Stimulated activated CD8-positive, alpha-beta memory T cell treated with anti-CD3 and anti-CD28 coated beads, Interleukin-12 subunit alpha, Interleukin-12 subunit beta, amount 100 ng/mL, for 4 hours (primary cell): ENCODE measurements around the gene YWHAE.
"Not testable (repeated sequence)": the region's sequence is repeated elsewhere in the genome, so short reads cannot be mapped to it uniquely, and the experiment has no call there.

ENCODE experiments used
- DNase-seq: peaks from one replicate; pipeline ENCODE4 v3.0.0-alpha.2; 2020; ENCODE audit warnings: low read depth

The YWHAE gene

GRCh38 chr17:1373707-1374237 is 26.2 kb downstream of the YWHAE start:
- DNase-seq: no peak

DNA sequence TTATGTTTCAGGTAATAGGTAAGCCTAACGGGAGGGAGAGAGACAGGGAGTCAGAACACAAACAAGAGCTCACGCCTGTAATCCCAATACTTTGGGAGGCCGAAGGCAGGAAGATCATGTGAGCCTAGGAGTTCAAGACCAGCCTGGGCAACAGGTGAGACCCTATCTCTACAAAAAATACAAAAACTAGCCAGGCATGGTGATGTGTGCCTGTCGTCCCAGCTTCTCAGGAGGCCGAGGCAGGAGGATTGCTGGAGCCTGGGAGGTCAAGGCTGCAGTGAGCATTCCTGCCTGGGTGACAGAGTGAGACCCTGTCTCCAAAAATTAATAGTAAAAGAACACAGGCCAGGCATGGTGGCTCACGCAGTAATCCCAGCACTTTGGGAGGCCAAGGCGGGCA is 27.4 kb downstream of the YWHAE start:
- DNase-seq: no peak

- no peak for DNase-seq
Measured at GRCh38 chr17:1371893-1372590, 28.0 kb downstream of the YWHAE start.

- no peak for DNase-seq
Measured at GRCh38 chr17:1368588-1368987, 31.4 kb downstream of the YWHAE start.

GRCh38 chr17:1367351-1367745 is 32.7 kb downstream of the YWHAE start:
- DNase-seq: no peak

GRCh38 chr17:1366234-1366633 is 33.8 kb downstream of the YWHAE start:
- DNase-seq: no peak

DNA sequence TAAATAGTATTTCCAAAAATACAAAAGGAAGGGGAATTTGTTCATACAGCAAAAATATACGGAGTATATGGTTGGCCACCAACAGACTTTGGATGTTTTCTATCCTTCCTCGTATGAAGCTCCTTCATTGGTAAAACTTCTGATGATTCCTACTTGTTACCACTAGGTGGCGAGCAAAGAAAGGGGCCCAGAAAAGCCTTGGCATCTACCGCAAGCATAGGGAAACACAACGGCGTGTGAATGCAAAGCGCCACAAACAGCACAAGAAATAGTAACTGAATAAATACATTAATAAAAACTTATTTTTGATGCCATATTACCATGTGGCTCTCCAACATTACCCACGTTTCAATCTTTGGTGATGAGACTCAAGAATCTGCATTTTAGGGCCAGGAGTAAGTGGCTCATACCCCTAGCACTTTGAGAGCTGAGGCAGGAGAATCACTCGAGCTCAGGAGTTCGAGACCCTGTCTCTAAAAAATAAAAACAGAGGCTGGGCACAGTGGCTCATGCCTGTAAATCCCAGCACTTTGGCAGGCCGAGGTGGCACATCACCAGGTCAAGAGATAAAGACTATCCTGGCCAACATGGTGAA is 34.5 kb downstream of the YWHAE start:
- no peak for DNase-seq

GRCh38 chr17:1362964-1363363 is 37.1 kb downstream of the YWHAE start:
- no peak for DNase-seq

DNA sequence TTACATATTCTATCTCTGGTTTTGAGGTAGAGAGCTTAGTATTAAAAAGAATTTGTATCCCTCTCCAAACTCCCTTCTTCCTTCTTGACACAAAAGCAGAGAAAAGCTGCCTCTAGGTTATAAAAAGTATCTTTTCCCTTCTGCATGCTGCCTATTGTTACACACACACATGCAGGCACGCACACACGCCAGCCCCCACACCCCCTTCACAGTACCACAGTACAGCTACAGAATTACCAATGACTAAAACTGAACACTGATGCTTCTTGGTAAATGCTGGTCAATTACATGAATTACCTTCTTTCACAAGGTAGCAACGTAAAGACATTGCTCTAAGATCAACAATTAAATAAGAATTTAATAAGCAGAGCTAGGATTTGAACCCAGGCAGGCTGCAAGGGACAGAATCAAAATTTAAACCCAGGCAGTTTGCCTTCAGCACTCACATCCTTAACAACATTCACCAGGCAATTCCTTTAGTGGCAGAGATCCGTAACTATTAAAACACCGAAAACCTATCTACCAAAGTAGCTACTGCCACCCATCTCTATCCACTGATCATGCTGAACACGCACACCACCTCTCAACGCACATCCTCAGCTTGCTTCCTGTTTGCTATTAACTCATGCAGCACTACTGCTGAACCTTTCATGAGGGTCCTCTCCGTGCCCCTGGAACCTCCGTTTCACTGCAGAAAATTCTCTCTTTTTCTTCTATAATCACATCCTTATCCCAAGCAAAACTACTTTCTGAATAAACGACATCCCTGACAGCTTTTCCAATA is 37.8 kb downstream of the YWHAE start:
- no peak for DNase-seq

DNA sequence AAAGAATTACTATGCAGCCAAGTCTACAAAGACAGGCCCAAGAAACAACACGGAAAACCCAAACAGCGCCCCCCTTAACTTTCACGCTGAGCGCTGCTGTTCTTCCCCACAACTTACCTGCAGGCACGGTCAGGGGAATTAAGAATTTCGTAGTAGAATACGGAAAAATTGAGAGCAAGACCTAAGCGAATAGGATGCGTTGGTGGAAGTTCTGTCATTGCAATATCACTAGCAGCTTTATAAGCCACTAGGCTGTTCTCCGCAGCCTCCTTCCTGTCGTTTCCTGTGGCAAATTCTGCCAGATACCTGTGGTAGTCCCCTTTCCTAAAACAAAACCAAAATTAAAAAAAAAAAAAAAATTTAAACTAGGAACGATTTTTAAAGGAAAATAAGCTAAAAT is 39.0 kb downstream of the YWHAE start:
- no peak for DNase-seq

DNA sequence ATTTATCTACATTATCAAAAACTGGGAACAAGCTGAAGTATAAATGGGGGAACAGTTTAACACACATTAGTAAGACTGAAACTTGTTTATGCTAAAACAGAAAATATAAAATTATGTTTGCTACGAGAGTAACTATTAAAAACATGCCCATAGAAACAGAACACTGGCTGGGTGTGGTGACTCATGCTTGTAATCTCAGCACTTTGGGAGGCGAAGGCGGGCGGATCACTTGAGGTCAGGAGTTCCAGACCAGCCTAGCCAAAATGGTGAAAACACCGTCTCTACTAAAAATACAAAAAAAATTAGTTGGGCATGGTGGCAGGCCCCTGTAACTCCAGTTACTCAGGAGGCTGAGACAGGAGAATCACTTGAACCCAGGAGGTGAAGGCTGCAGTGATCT is 39.7 kb downstream of the YWHAE start:
- not testable (repeated sequence) for DNase-seq

DNA sequence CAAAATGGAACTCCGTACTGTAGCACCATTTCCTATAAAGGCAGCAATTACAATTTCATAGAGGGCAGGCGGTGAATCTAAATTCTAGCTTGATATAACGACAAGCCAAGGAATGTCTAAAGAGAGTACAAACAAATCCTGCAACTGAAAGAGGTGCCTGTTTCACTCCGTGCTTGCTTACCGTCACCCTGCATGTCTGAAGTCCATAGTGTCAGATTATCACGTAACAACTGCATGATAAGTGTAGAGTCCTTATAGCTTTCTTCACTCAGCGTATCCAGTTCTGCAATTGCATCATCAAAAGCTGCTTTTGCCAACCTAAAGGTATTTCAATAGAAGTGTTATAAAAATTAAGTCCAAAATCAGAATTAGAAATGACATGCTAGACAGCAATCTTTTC is 46.0 kb downstream of the YWHAE start:
- DNase-seq: no peak

DNA sequence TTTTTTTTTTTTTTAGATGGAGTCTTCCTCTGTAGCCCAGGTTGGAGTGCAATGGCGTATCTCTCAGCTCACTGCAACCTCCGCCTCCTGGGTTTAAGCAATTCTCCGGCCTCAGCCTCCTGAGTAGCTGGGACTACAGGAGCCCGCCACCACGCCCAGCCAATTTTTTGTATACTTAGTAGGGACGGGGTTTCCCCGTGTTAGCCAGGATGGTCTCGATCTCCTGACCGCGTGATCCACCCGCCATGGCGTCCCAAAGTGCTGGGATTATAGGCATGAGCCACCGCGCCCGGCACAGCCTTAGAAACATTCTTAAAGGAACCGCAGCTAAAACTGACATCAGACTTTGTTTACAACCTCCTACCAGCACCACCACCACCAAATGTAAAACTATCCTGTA is 47.5 kb downstream of the YWHAE start:
- not testable (repeated sequence) for DNase-seq

- DNase-seq: no peak
Measured at GRCh38 chr17:1351971-1352370, 48.1 kb downstream of the YWHAE start.

DNA sequence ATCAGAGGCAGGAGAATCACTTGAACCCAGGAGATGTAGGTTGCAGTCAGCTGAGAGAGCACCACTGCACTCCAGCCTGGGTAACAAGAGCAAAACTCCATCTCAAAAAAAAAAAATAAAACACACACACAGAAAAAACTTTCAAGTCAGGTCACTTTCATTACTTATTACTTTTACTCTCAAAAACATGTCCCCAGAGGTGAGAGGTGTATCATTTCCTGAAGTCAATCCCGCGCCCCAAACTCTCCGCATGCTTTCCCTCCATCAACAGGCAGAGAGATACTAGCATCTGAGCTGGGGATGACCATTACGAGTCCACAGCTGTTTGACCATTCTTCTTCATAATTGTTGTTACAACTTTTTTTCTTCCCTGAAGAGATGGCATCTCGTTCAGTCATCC is 48.7 kb downstream of the YWHAE start:
- no peak for DNase-seq

GRCh38 chr17:1347589-1348323 is 52.3 kb downstream of the YWHAE start:
- DNase-seq: no peak

DNA sequence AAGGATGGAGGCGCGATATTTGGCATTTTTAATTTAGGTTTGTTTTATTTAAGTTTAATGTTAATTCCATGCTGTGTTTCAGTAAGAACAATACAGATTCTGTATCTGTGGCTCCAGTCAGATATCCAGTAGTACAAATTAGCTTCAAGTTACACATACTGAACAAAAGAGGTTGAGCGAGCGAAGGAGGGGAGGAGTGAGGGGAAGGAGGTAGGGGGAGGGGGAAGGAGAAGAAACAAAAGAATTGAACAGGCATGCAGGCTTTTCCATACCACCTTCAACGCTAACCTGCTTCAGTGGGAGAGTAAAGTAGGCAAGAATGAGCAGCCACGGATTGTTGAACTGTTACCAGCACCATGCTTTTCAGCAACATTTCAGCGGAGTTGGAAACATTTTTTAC is 55.5 kb downstream of the YWHAE start:
- DNase-seq: no peak

GRCh38 chr17:1343554-1343953 is 56.5 kb downstream of the YWHAE start:
- no peak for DNase-seq

DNA sequence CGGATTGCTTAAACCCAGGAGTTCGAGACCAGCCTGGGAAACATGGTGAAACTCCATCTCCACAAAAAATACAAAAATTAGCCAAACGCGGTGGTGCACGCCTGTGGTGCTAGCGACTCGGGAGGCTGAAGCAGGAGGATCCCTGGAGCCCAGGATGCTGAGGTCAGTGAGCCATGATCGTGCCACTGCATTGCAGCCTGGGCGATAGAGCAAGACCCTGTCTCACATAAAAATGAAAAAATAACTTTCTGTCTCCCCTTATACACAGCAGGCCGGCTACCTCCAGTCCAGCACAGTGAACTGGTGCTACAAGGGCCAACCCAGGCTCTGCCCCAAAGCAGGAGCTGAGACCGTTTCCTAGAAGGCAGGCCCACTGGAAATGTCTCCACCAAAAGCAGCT is 59.7 kb downstream of the YWHAE start:
- DNase-seq: no peak

DNA sequence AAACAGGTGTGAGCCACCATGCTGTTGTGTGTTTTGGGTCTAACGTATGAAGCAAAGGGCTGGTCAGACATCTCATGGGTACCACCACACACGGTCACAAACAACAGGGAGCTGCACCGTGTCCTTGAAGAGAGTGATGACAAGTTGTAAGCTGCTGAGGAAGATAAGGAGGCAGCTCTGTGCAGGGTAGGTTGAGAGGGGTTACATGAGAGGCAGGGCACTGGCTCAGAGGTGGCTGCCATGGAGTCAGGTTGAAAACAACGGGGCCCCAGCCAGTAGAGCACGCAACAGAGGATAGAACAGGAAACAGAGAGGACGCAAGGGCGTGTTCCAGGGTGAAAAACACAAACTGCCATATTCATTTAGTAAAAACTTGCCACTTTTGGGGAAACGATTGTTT is 68.3 kb downstream of the YWHAE start:
- DNase-seq: no peak

DNA sequence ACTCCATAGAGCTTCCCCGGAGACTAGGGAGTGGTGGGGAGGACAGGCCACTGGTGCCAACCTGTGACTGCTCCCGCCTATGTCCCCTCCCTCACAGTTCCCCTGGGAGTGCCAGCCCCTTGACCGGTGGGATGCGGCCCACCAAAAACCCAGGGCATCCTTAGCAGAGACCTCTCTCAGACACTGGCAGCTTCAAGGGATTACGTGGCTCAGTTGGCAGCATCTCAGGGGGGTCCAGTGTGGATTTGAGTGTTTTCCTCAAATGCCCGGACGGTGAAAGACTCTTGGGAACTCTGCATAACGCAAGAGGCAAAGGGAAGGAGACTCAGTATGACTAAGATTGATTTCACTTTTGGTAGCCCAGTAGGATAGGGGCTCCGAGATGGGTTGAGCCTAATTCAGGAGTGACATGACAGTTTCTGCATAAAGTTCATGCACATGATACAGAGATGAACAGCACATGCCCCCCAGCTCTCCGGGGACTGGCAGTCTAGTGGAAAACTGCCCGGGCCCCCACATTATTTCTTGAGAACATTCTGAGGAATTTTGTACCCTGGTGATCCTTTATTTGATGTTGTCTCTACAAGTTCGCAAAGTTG is 70.2 kb downstream of the YWHAE start:
- no peak for DNase-seq

DNA sequence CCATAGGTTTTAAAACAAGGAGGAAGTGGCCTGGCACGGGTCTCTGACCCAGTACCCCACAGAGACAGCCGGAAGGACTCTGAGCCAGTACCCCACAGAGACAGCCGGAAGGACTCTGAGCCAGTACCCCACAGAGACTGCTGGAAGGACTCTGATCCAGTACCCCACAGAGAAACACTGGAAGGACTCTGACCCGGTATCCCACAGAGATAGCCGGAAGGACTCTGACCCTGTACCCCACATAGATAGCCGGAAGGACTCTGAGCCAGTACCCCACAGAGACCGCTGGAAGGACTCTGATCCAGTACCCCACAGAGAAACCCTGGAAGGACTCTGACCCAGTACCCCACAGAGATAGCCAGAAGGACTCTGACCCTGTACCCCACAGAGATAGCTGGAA is 71.6 kb downstream of the YWHAE start:
- no peak for DNase-seq
